Measurements from ENCODE around the gene RANGAP1.
"Not testable (repeated sequence)": the region's sequence is repeated elsewhere in the genome, so short reads cannot be mapped to it uniquely, and the experiment has no call there.

RANGAP1 gene

GRCh38 chr22:41300661-41301060 lies 14.7 kb upstream of the RANGAP1 start:
- no peak for DNase-seq (ENCODE audit: low spot score)

- no peak for DNase-seq (ENCODE audit: low spot score)
These were observed 11.1 kb upstream of the RANGAP1 start for GRCh38 chr22:41296826-41297667.

GRCh38 chr22:41294816-41295215 lies 8.8 kb upstream of the RANGAP1 start:
- not testable (repeated sequence) for DNase-seq (ENCODE audit: low spot score)

GRCh38 chr22:41290262-41291221 lies 4.6 kb upstream of the RANGAP1 start:
- DNase-seq (ENCODE audit: low spot score): peak; percentile 87

GRCh38 chr22:41289671-41290070 lies 3.7 kb upstream of the RANGAP1 start:
- no peak for DNase-seq (ENCODE audit: low spot score)

- peak; percentile 62 for DNase-seq (ENCODE audit: low spot score)
These were observed 2.4 kb upstream of the RANGAP1 start for GRCh38 chr22:41288245-41288946.

GRCh38 chr22:41286639-41287091 lies 678 bp upstream of the RANGAP1 start:
- no peak for DNase-seq (ENCODE audit: low spot score)

GRCh38 chr22:41285441-41285819 lies 557 bp downstream of the RANGAP1 start:
- peak; percentile 89 for DNase-seq (ENCODE audit: low spot score)

GRCh38 chr22:41284465-41284864 lies 1.5 kb downstream of the RANGAP1 start:
- no peak for DNase-seq (ENCODE audit: low spot score)

GRCh38 chr22:41280854-41281253 lies 5.1 kb downstream of the RANGAP1 start:
- no peak for DNase-seq (ENCODE audit: low spot score)

- no peak for DNase-seq (ENCODE audit: low spot score)
These were observed 5.9 kb downstream of the RANGAP1 start for GRCh38 chr22:41280065-41280464.

GRCh38 chr22:41274856-41275255 lies 11.1 kb downstream of the RANGAP1 start:
- no peak for DNase-seq (ENCODE audit: low spot score)

- no peak for DNase-seq (ENCODE audit: low spot score)
These were observed 12.9 kb downstream of the RANGAP1 start for GRCh38 chr22:41273128-41273527.

- DNase-seq (ENCODE audit: low spot score): no peak
These were observed 14.2 kb downstream of the RANGAP1 start for GRCh38 chr22:41271787-41272186.

- no peak for DNase-seq (ENCODE audit: low spot score)
These were observed 18.0 kb downstream of the RANGAP1 start for GRCh38 chr22:41267958-41268357.

GRCh38 chr22:41264408-41264941 lies 21.5 kb downstream of the RANGAP1 start:
- DNase-seq (ENCODE audit: low spot score): no peak

GRCh38 chr22:41263704-41264103 lies 22.3 kb downstream of the RANGAP1 start:
- DNase-seq (ENCODE audit: low spot score): no peak

GRCh38 chr22:41262250-41262765 lies 23.7 kb downstream of the RANGAP1 start:
- no peak for DNase-seq (ENCODE audit: low spot score)

- no peak for DNase-seq (ENCODE audit: low spot score)
These were observed 24.3 kb downstream of the RANGAP1 start for GRCh38 chr22:41261541-41262249.

- no peak for DNase-seq (ENCODE audit: low spot score)
These were observed 25.1 kb downstream of the RANGAP1 start for GRCh38 chr22:41260871-41261270.

GRCh38 chr22:41259756-41260155 lies 26.2 kb downstream of the RANGAP1 start:
- DNase-seq (ENCODE audit: low spot score): not testable (repeated sequence)

Data from GM03348 (cell line).